Astrocyte (in vitro differentiated cells and primary cell): Measurements from ENCODE around the gene TRPM6. TPM values are rescaled to one million over a fixed set of nuclear protein-coding genes. Genes with fewer than 3 reads are reported as not detected.

Experiments used
- DNase-seq: peaks from one replicate; pipeline ENCODE4 v3.0.0-alpha.2; 2010; ENCODE audit warnings: low read depth
- FAIRE-seq: peaks from 2 replicates; lab custom pipeline; 2011; peaks lifted over from hg19 to GRCh38; lab: Jason Lieb, UNC
- H2AFZ ChIP-seq: 2 replicates; pipeline ENCODE4 v1.6.0; 2012; ENCODE audit warnings: low read depth, low read length, inconsistent platforms
- H3K27ac ChIP-seq: 2 replicates; pipeline ENCODE4 v1.5.1; 2011; ENCODE audit warnings: low read depth, low read length, inconsistent platforms
- H3K27me3 ChIP-seq: 2 replicates; pipeline ENCODE4 v1.6.0; 2011; ENCODE audit warnings: low read length, inconsistent platforms; ENCODE audit not compliant: insufficient read depth
- H3K36me3 ChIP-seq: 2 replicates; pipeline ENCODE4 v1.5.1; 2011; ENCODE audit warnings: low read length, inconsistent platforms; ENCODE audit not compliant: insufficient read depth
- H3K4me1 ChIP-seq: 2 replicates; pipeline ENCODE4 v1.5.1; 2011; ENCODE audit warnings: low read length, inconsistent platforms; ENCODE audit not compliant: insufficient read depth
- H3K4me2 ChIP-seq: 2 replicates; pipeline ENCODE4 v1.6.0; 2012; ENCODE audit warnings: low read length, inconsistent platforms
- H3K4me3 ChIP-seq: 2 replicates; pipeline ENCODE4 v1.5.1; 2011; ENCODE audit warnings: low read depth, mild to moderate bottlenecking, low read length, inconsistent platforms; ENCODE audit not compliant: insufficient read depth
- H3K79me2 ChIP-seq: 2 replicates; pipeline ENCODE4 v1.6.0; 2012; ENCODE audit warnings: mild to moderate bottlenecking, low read length, inconsistent platforms; ENCODE audit not compliant: insufficient read depth
- H3K9ac ChIP-seq: 2 replicates; pipeline ENCODE4 v1.6.0; 2012; ENCODE audit warnings: mild to moderate bottlenecking, low read length, inconsistent platforms
- H3K9me3 ChIP-seq: 2 replicates; pipeline ENCODE4 v1.5.1; 2012; ENCODE audit warnings: low read depth, mild to moderate bottlenecking, low read length, inconsistent platforms; ENCODE audit not compliant: insufficient read depth
- H4K20me1 ChIP-seq: 2 replicates; pipeline ENCODE4 v1.6.0; 2012; ENCODE audit warnings: low read length, inconsistent platforms; ENCODE audit not compliant: insufficient read depth
- H3K27ac Mint-ChIP-seq: one replicate; pipeline ENCODE4 v1.8.0; 2021; ENCODE audit warnings: mild to moderate bottlenecking, mixed read lengths; ENCODE audit not compliant: unreplicated experiment
- H3K27me3 Mint-ChIP-seq: one replicate; pipeline ENCODE4 v1.8.0; 2021; ENCODE audit warnings: low read depth, mixed read lengths; ENCODE audit not compliant: unreplicated experiment
- H3K36me3 Mint-ChIP-seq: one replicate; pipeline ENCODE4 v1.8.0; 2021; ENCODE audit warnings: low read depth, mixed read lengths; ENCODE audit not compliant: unreplicated experiment
- H3K4me1 Mint-ChIP-seq: one replicate; pipeline ENCODE4 v1.8.0; 2021; ENCODE audit warnings: low read depth, mixed read lengths; ENCODE audit not compliant: unreplicated experiment
- H3K4me3 Mint-ChIP-seq: one replicate; pipeline ENCODE4 v1.8.0; 2021; ENCODE audit warnings: mild to moderate bottlenecking, moderate library complexity, mixed read lengths; ENCODE audit not compliant: unreplicated experiment
- H3K9me3 Mint-ChIP-seq: one replicate; pipeline ENCODE4 v1.8.0; 2021; ENCODE audit warnings: mild to moderate bottlenecking, mixed read lengths; ENCODE audit not compliant: unreplicated experiment
- EZH2 ChIP-seq: IDR thresholded peaks from 2 replicates; pipeline ENCODE4 v1.6.1; 2012; ENCODE audit warnings: mild to moderate bottlenecking, low read length, inconsistent platforms; ENCODE audit not compliant: insufficient read depth
- total RNA-seq: library from RNA; stranded (reverse); gene quantifications from 2 replicates; pipeline ENCODE4 v1.2.1, GENCODE V29; 2021
- TF ChIP-seq, protein P1 (sequence below): IDR thresholded peaks from 2 replicates; pipeline ENCODE4 v1.5.1; 2011; ENCODE audit warnings: low read depth, mild to moderate bottlenecking, inconsistent platforms, low read length, moderate library complexity; ENCODE audit not compliant: insufficient read depth

The TRPM6 gene
- total RNA-seq, 1 donor from 2014 or later: 0.27 TPM

DNA sequence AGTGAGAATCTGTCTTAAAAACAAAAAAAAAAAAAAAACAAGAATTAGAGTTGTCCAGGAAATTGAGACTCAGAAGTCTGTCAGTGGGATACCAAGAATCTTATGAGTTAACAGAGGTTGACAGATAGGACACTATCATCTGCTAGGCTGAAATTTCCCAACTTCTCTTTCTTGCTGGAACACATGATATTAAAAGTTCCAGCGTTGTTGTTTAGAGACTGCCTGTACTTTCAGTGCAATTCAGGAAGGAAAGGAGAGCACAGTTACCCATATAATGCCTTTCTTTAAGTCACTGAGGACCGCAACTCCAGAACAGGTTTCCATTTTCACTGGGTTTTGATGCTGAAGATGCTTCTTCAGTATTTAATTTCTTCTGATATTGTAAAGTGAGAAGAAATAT is 13.5 kb downstream of the TRPM6 start:
- no peak overlapping the region for H3K4me3 ChIP-seq
- peaks cover 8% of the 10 kb centered on the region for H3K9me3 Mint-ChIP-seq
- TF ChIP-seq, protein P1, sequence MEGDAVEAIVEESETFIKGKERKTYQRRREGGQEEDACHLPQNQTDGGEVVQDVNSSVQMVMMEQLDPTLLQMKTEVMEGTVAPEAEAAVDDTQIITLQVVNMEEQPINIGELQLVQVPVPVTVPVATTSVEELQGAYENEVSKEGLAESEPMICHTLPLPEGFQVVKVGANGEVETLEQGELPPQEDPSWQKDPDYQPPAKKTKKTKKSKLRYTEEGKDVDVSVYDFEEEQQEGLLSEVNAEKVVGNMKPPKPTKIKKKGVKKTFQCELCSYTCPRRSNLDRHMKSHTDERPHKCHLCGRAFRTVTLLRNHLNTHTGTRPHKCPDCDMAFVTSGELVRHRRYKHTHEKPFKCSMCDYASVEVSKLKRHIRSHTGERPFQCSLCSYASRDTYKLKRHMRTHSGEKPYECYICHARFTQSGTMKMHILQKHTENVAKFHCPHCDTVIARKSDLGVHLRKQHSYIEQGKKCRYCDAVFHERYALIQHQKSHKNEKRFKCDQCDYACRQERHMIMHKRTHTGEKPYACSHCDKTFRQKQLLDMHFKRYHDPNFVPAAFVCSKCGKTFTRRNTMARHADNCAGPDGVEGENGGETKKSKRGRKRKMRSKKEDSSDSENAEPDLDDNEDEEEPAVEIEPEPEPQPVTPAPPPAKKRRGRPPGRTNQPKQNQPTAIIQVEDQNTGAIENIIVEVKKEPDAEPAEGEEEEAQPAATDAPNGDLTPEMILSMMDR: no peak
- no peak for TF ChIP-seq EZH2
- no peaks in the 10 kb centered on the region for H3K36me3 ChIP-seq
- peaks cover 4% of the 10 kb centered on the region for H3K27me3 Mint-ChIP-seq
- DNase-seq (no peak), FAIRE-seq (no peak)
- no peak overlapping the region for H3K27ac ChIP-seq
- H3K4me1 ChIP-seq: no peaks in the 10 kb centered on the region
- no peak overlapping the region for H3K4me2 ChIP-seq
- no peak overlapping the region for H2AFZ ChIP-seq
- peaks cover 4% of the 10 kb centered on the region for H3K36me3 Mint-ChIP-seq
- H3K4me1 Mint-ChIP-seq: no peaks in the 10 kb centered on the region
- peaks cover 4% of the 10 kb centered on the region for H3K27me3 ChIP-seq
- H3K9ac ChIP-seq: no peak overlapping the region
- H3K27ac Mint-ChIP-seq: no peak overlapping the region
- no peak overlapping the region for H3K4me3 Mint-ChIP-seq
- peaks cover 5% of the 10 kb centered on the region for H3K9me3 ChIP-seq
- H4K20me1 ChIP-seq: no peaks in the 10 kb centered on the region
- H3K79me2 ChIP-seq: no peaks in the 10 kb centered on the region

DNA sequence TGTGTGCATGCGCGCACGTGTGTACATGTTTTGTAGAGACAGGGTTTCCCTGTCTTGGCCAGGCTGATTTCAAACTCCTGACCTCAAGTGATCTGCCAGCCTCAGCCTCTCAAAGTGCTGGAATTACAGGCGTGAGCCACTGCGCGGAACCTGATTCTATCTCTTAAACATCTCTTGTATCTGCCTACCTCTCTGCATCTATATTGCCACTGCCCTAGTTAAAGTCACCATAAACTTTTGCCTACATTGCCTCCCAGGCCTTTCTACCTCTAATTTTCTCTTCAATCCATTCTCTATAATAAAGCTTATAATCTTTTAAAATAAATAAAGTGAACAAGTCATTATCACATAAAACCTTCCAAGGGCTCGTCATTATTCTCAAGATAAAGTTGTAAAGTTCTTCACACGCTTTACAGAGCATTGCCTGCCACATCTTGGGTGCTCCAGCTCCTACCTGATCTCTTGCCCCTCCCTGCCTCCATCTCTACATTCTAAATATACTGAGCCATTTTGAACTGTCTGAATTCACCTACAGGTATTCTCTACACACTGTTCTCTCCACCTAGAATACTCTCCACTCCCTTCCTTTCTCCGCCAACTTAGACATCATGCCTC is 15.0 kb downstream of the TRPM6 start:
- Histone ChIP-seq H3K27me3 (peaks cover 4% of the 10 kb centered on the region), H3K9ac (no peak overlapping the region), H3K36me3 (no peaks in the 10 kb centered on the region), H3K9me3 (peaks cover 5% of the 10 kb centered on the region), H3K4me1 (no peaks in the 10 kb centered on the region), H3K27ac (no peak overlapping the region), H4K20me1 (no peaks in the 10 kb centered on the region), H3K4me3 (no peak overlapping the region), H3K4me2 (no peak overlapping the region), H2AFZ (no peak overlapping the region), H3K79me2 (no peaks in the 10 kb centered on the region)
- no peak overlapping the region for H3K4me3 Mint-ChIP-seq
- DNase-seq (no peak), FAIRE-seq (no peak)
- no peaks in the 10 kb centered on the region for H3K36me3 Mint-ChIP-seq
- H3K4me1 Mint-ChIP-seq: no peaks in the 10 kb centered on the region
- no peak overlapping the region for H3K27ac Mint-ChIP-seq
- peaks cover 4% of the 10 kb centered on the region for H3K27me3 Mint-ChIP-seq
- TF ChIP-seq EZH2: no peak
- TF ChIP-seq, protein P1: no peak
- peaks cover 1% of the 10 kb centered on the region for H3K9me3 Mint-ChIP-seq

DNA sequence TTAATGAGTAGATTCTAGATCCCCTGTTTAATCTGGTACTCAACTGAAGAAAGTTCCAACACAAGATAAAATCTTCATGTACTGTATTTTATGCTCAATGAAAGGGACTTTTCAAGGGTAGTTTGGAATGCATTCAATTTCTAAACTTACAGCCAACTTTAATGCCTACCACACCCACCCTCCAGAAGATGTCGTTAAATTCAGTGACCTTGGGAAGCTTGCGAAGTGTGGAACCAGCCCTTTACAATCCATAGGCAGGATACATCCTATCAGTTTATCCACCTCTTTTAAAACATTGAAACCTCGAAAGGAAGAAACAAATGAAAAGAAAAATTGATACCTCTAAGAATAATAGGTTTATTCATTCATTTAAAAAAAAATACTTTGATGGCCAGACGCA is 20.2 kb downstream of the TRPM6 start:
- Histone ChIP-seq H3K4me1 (no peaks in the 10 kb centered on the region), H3K9ac (no peak overlapping the region), H3K4me2 (no peak overlapping the region), H2AFZ (no peak overlapping the region), H3K4me3 (no peak overlapping the region), H3K27ac (no peak overlapping the region), H3K36me3 (no peaks in the 10 kb centered on the region), H3K27me3 (no peaks in the 10 kb centered on the region), H3K9me3 (no peaks in the 10 kb centered on the region), H3K79me2 (no peaks in the 10 kb centered on the region), H4K20me1 (no peaks in the 10 kb centered on the region)
- no peak for DNase-seq
- Mint-ChIP-seq H3K9me3 (no peaks in the 10 kb centered on the region), H3K27ac (no peak overlapping the region), H3K27me3 (peaks cover 2% of the 10 kb centered on the region), H3K4me1 (no peaks in the 10 kb centered on the region), H3K36me3 (no peaks in the 10 kb centered on the region), H3K4me3 (no peak overlapping the region)
- TF ChIP-seq, protein P1: no peak
- TF ChIP-seq EZH2: no peak
- no peak for FAIRE-seq
